A549 (cell line): Measurements from ENCODE around the gene MTHFS. TPM values are rescaled to one million over a fixed set of nuclear protein-coding genes. Genes with fewer than 3 reads are reported as not detected.

Source experiments
- ATAC-seq, 2 experiments: fragments of 200-7000 bp in 1 of 2; fragments of >200 bp in 1 of 2; cut with Nextera tagmentation in 1 of 2; cut with Tn5 transposase in 1 of 2; 3 replicates each; pipeline versions ENCODE4 v1.8.0 to v1.9.1; 2018 to 2020; ENCODE audit warnings: mild to moderate bottlenecking in 1 of 2, moderate library complexity in 1 of 2
- CTCF ChIA-PET: fragments of 300-600 bp; sonication (Branson Sonifier 250); formaldehyde crosslinking; extraction: SDS; loops from one replicate; lab custom pipeline; 2021; ENCODE audit warnings: antibody characterized with exemption, inconsistent platforms; lab: Yijun Ruan, JAX
- POLR2A ChIA-PET: fragments of 350-600 bp; formaldehyde crosslinking; extraction: SDS; loops from one replicate; lab custom pipeline; 2021; ENCODE audit warnings: antibody characterized with exemption, inconsistent platforms; lab: Yijun Ruan, JAX
- DNase-seq, 2 experiments: peaks; one replicate each; pipeline versions ENCODE4 v3.0.0 to v3.0.0-alpha.2; 2011 to 2016; ENCODE audit warnings: low read depth in 1 of 2, low spot score in 1 of 2
- FAIRE-seq: peaks from 2 replicates; lab custom pipeline; 2011; peaks lifted over from hg19 to GRCh38; lab: Jason Lieb, UNC
- H3K27ac ChIP-seq, 2 experiments: fragments of >200 bp; sonication (Bioruptor Twin); formaldehyde crosslinking; 3 replicates each; pipeline ENCODE4 v1.5.1; 2016 to 2017
- H3K4me1 ChIP-seq: fragments of >200 bp; sonication (Bioruptor Twin); formaldehyde crosslinking; 3 replicates; pipeline ENCODE4 v1.6.1; 2016
- H3K4me2 ChIP-seq: fragments of >200 bp; sonication (Bioruptor Twin); formaldehyde crosslinking; 3 replicates; pipeline ENCODE4 v1.6.1; 2016
- H3K4me3 ChIP-seq: fragments of >200 bp; sonication (Bioruptor Twin); formaldehyde crosslinking; 3 replicates; pipeline ENCODE4 v1.5.1; 2016
- H3K9me3 ChIP-seq: fragments of >200 bp; sonication (Bioruptor Twin); formaldehyde crosslinking; 3 replicates; pipeline ENCODE4 v1.6.1; 2016
- BHLHE40 ChIP-seq: IDR thresholded peaks from 2 replicates; pipeline ENCODE4 v1.6.1; 2012; ENCODE audit warnings: low read depth, low read length, inconsistent platforms
- CBX2 ChIP-seq: fragments of 200-600 bp; sonication (generic); IDR thresholded peaks from 2 replicates; pipeline ENCODE4 v1.6.1; 2016; ENCODE audit warnings: low read depth, mild to moderate bottlenecking, borderline replicate concordance
- CHD2 ChIP-seq: fragments of 150-350 bp; IDR thresholded peaks from 2 replicates; pipeline ENCODE4 v1.6.1; 2014; ENCODE audit warnings: low read length; ENCODE audit not compliant: partially characterized antibody
- E2F6 ChIP-seq: IDR thresholded peaks from 2 replicates; pipeline ENCODE4 v1.6.1; 2012; ENCODE audit warnings: low read depth, borderline replicate concordance
- FOSB ChIP-seq: fragments of 250-450 bp; sonication (Bioruptor Pico); IDR thresholded peaks from 2 replicates; pipeline ENCODE4 v1.5.0; 2020; ENCODE audit warnings: mild to moderate bottlenecking, moderate library complexity
- FOSL2 ChIP-seq, 2 experiments: fragments of 450-650 bp in 1 of 2; fragments of >200 bp in 1 of 2; sonication (Bioruptor Twin) in 1 of 2; formaldehyde crosslinking; IDR thresholded peaks; 2 replicates each; pipeline versions ENCODE4 v1.5.0 to v1.6.1; 2016 to 2020; ENCODE audit warnings: mild to moderate bottlenecking in 1 of 2, moderate library complexity in 1 of 2
- FOXS1 ChIP-seq: fragments of 250-450 bp; sonication (Bioruptor Pico); IDR thresholded peaks from 2 replicates; pipeline ENCODE4 v1.5.0; 2020; ENCODE audit warnings: mild to moderate bottlenecking, moderate library complexity
- GATA3 ChIP-seq: IDR thresholded peaks from 2 replicates; pipeline ENCODE4 v1.6.1; 2012; ENCODE audit warnings: borderline replicate concordance
- HEYL ChIP-seq: fragments of 250-450 bp; sonication (Bioruptor Pico); IDR thresholded peaks from 2 replicates; pipeline ENCODE4 v1.8.0; 2021; ENCODE audit warnings: mild to moderate bottlenecking, moderate library complexity
- HMGXB4 ChIP-seq: fragments of 250-450 bp; sonication (Bioruptor Pico); IDR thresholded peaks from 2 replicates; pipeline ENCODE4 v1.5.0; 2021; ENCODE audit warnings: mild to moderate bottlenecking, moderate library complexity, borderline replicate concordance
- HOXB5 ChIP-seq: fragments of 250-450 bp; sonication (Bioruptor Pico); IDR thresholded peaks from 2 replicates; pipeline ENCODE4 v1.5.0; 2020; ENCODE audit warnings: mild to moderate bottlenecking, moderate library complexity
- KDM5A ChIP-seq: fragments of 200-600 bp; sonication (generic); IDR thresholded peaks from 2 replicates; pipeline ENCODE4 v1.6.1; 2016; ENCODE audit warnings: antibody characterized with exemption, mild to moderate bottlenecking
- MAFK ChIP-seq: fragments of 450-650 bp; IDR thresholded peaks from 2 replicates; pipeline ENCODE4 v1.6.1; 2014; ENCODE audit not compliant: partially characterized antibody
- MAZ ChIP-seq: fragments of 150-350 bp; IDR thresholded peaks from 2 replicates; pipeline ENCODE4 v1.6.1; 2014; ENCODE audit warnings: antibody characterized with exemption, low read depth, low read length, borderline replicate concordance
- MYC ChIP-seq: IDR thresholded peaks from 2 replicates; pipeline ENCODE4 v1.6.1; 2012; ENCODE audit warnings: mild to moderate bottlenecking, inconsistent platforms, low read length, improper control_type of control experiment, borderline replicate concordance
- NFE2L2 ChIP-seq: fragments of 150-350 bp; conservative IDR thresholded peaks from 2 replicates; pipeline ENCODE4 v1.6.1; 2014; ENCODE audit warnings: low read length
- PHF8 ChIP-seq: fragments of 200-600 bp; sonication (generic); IDR thresholded peaks from 2 replicates; pipeline ENCODE4 v1.6.1; 2016; ENCODE audit warnings: low read depth, mild to moderate bottlenecking, antibody characterized with exemption, moderate library complexity, borderline replicate concordance
- POLR2A ChIP-seq: IDR thresholded peaks from 2 replicates; pipeline ENCODE4 v1.6.1; 2012; ENCODE audit warnings: mild to moderate bottlenecking, low read length
- POLR2AphosphoS2 ChIP-seq: conservative IDR thresholded peaks from 2 replicates; pipeline ENCODE4 v1.6.1; 2012; ENCODE audit warnings: low read length, improper control_type of control experiment, inconsistent platforms
- RAD21 ChIP-seq, 2 experiments: fragments of >200 bp in 1 of 2; sonication (Bioruptor Twin) in 1 of 2; formaldehyde crosslinking in 1 of 2; IDR thresholded peaks in 1 of 2; conservative IDR thresholded peaks in 1 of 2; 2 replicates in 1 of 2; 3 replicates in 1 of 2; pipeline ENCODE4 v1.6.1; 2012 to 2018; ENCODE audit warnings: inconsistent platforms in 1 of 2
- SMC3 ChIP-seq: fragments of >200 bp; sonication (Bioruptor Twin); formaldehyde crosslinking; IDR thresholded peaks from 3 replicates; pipeline ENCODE4 v1.6.1; 2018; ENCODE audit warnings: inconsistent platforms
- TFCP2L1 ChIP-seq: fragments of 250-450 bp; sonication (Bioruptor Pico); IDR thresholded peaks from 2 replicates; pipeline ENCODE4 v1.5.0; 2021; ENCODE audit warnings: mild to moderate bottlenecking
- ZFP36 ChIP-seq: fragments of 450-650 bp; IDR thresholded peaks from 2 replicates; pipeline ENCODE4 v1.6.1; 2014; ENCODE audit warnings: borderline replicate concordance; ENCODE audit not compliant: partially characterized antibody
- ZNF302 ChIP-seq: fragments of 250-450 bp; sonication (Bioruptor Pico); IDR thresholded peaks from 2 replicates; pipeline ENCODE4 v1.9.0; 2021; ENCODE audit warnings: inconsistent platforms, mild to moderate bottlenecking, moderate library complexity
- ZSCAN20 ChIP-seq: fragments of 250-450 bp; sonication (Bioruptor Pico); IDR thresholded peaks from 2 replicates; pipeline ENCODE4 v1.8.0; 2022; ENCODE audit warnings: mild to moderate bottlenecking, moderate library complexity
- whole genome bisulfite sequencing: methylation state at CpG from one replicate; pipeline ENCODE4 v1.1.6; 2017; ENCODE audit errors: missing lambda C conversion rate; 5-methylcytosine and 5-hydroxymethylcytosine counted together
- polyA minus RNA-seq: library from RNA; depleted of rRNA, polyadenylated mRNA; stranded (reverse); fragments of >200 nt; gene quantifications from 2 replicates; pipeline ENCODE4 v1.2.3, GENCODE V29; 2011; rRNA and poly(A)+ RNA removed
- polyA plus RNA-seq, 4 experiments: library from polyadenylated mRNA; depleted of rRNA in 3 of 4; stranded (reverse); fragments of >200 nt; fragmentation: RNase III in 1 of 4; extraction: RNeasy Plus Mini Kit Qiagen cat#74134 plus additional on column Dnase treatment in 1 of 4; gene quantifications; 2 replicates in 3 of 4; 3 replicates in 1 of 4; pipeline ENCODE4 v1.2.3, GENCODE V29; 2011 to 2017
- TF ChIP-seq, protein P1 (sequence below): fragments of 450-650 bp; IDR thresholded peaks from 2 replicates; pipeline ENCODE4 v1.6.1; 2014; ENCODE audit warnings: antibody characterized with exemption
- TF ChIP-seq, protein P2 (sequence below): fragments of >200 bp; sonication (Bioruptor Twin); formaldehyde crosslinking; IDR thresholded peaks from 3 replicates; pipeline ENCODE4 v1.6.1; 2016
- TF ChIP-seq, protein P3 (sequence below): IDR thresholded peaks from 2 replicates; pipeline ENCODE4 v1.6.1; 2012
- TF ChIP-seq, protein P4 (sequence below): fragments of 250-450 bp; sonication (Bioruptor Pico); IDR thresholded peaks from 2 replicates; pipeline ENCODE4 v1.5.0; 2020; ENCODE audit warnings: low read depth, mild to moderate bottlenecking, moderate library complexity
- TF ChIP-seq, protein P5 (sequence below): fragments of >200 bp; sonication (Bioruptor Twin); formaldehyde crosslinking; IDR thresholded peaks from 3 replicates; pipeline ENCODE4 v1.5.1; 2016

Gene MTHFS
- polyA plus RNA-seq (2011; rRNA removed), result 125 and 158 TPM in 2 replicates
- polyA plus RNA-seq (2012; cell fraction: cytosol; rRNA removed), result 135 and 141 TPM in 2 replicates
- polyA plus RNA-seq (2012; cell fraction: nucleus; rRNA removed), result 41.1 and 54.7 TPM in 2 replicates
- polyA plus RNA-seq (2017; fragmentation: RNase III; extraction: RNeasy Plus Mini Kit Qiagen cat#74134 plus additional on column Dnase treatment), result 102 to 115 TPM (median 107 TPM) in 3 replicates
- polyA minus RNA-seq, result 17.6 and 19.3 TPM in 2 replicates

DNA sequence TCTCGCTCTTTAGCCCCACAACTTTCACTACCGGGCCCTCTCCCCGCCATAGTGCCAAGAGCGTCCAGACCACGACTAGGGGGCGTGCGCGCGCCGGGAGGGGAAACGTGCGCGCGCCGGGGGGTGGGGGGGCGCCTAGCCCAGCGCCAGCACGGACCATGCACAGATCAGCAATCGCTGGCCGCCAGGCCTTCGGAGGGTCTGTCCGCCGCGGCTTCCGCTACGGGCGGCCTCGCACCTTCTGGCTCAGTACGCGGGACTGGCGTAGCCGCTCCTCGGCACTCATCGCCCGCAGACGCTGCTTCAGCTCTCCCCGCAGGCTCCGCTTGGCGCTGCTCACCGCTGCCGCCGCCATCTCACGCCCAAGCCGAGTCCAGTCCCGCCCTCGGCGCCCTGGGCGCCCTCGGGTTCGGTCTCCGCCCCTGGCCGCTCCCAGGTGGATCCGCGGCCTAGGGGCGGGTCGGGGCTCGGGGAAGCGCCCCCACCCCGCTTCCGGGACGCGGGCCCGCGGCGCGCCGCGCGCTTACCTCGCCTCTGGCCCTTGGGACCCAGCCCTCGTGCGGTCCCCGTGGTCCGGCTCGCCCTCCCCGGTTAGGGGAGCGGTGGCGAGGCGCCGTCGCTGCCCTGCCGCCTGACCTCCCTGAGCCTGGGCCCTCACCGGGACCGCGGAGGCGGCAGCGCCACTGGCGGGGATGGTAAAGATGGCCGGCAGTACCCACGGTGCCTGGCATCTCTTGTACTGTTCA is at the start of gene MTHFS:
MTHFS (minus strand) TSS at position 381 of the 746 bp plus-strand sequence; CDS start at position 355, 26 bp downstream.
- H3K4me1 ChIP-seq, result peaks cover 37% of the 10 kb centered on the region
- peak within 1 kb of the TSS; percentile 94 for H3K4me2 ChIP-seq
- 2% methylated on average over 38 of the region's 90 CpGs for WGBS
- POLR2A ChIA-PET, result interaction anchor here (0.6 to 3.9 kb wide), 12 partner anchors 14 to 1058 kb away, joined by 3 to 51 read pairs (median 4); partner anchors contain the start of genes BCL2A1 and ZFAND6
- ATAC-seq, result peak; percentile 96 to 98
- no peaks in the 10 kb centered on the region for H3K9me3 ChIP-seq
- peak within 1 kb of the TSS; percentile 93 to 98 for H3K27ac ChIP-seq
- peak within 1 kb of the TSS; percentile 65 for H3K4me3 ChIP-seq
- CTCF ChIA-PET, result interaction anchor here (0.5 to 6.9 kb wide), 21 partner anchors 9 to 537 kb away, joined by 3 to 55 read pairs (median 6); no protein-coding TSS in a partner anchor
- DNase-seq, result peak; percentile 83 to 92
- FAIRE-seq, result no peak
- TF ChIP-seq TFCP2L1 (CRISPR knock-in tag) (peak; percentile 73; the same call in 1 of the 2 replicates), SMC3 (peak; percentile 72), HOXB5 (0 out of 2 replicates have a peak, but pooled peaks have one; percentile 23), FOXS1 (no peak), MAFK (no peak), MYC (0 out of 2 replicates have a peak, but pooled peaks have one; percentile 64), CHD2 (no peak), RAD21 (conservative IDR thresholded peaks at IDR 0.05 in 1 of 2, IDR thresholded peaks at IDR 0.05 in 1 of 2) (peak; percentile 60 to 85), FOSB (CRISPR knock-in tag) (no peak), CBX2 (no peak), E2F6 (peak; percentile 29; the same call in 1 of the 2 replicates), FOSL2 (IDR thresholded peaks at IDR 0.05) (no peak), FOSL2 (CRISPR knock-in tag; IDR thresholded peaks at IDR 0.05) (0 out of 2 replicates have a peak, but pooled peaks have one; percentile 22), ZFP36 (no peak), ZNF302 (CRISPR knock-in tag) (no peak), PHF8 (peak; percentile 97), ZSCAN20 (CRISPR knock-in tag) (peak; percentile 66; the same call in 1 of the 2 replicates), HMGXB4 (CRISPR knock-in tag) (peak; percentile 93), GATA3 (peak; percentile 30; the same call in 1 of the 2 replicates), POLR2A (peak; percentile 95), KDM5A (peak; percentile 33; the same call in 1 of the 2 replicates), NFE2L2 (no peak), MAZ (peak; percentile 67), HEYL (no peak), BHLHE40 (peak; percentile 64; the same call in 1 of the 2 replicates), POLR2AphosphoS2 (no peak)
- TF ChIP-seq, protein P1, sequence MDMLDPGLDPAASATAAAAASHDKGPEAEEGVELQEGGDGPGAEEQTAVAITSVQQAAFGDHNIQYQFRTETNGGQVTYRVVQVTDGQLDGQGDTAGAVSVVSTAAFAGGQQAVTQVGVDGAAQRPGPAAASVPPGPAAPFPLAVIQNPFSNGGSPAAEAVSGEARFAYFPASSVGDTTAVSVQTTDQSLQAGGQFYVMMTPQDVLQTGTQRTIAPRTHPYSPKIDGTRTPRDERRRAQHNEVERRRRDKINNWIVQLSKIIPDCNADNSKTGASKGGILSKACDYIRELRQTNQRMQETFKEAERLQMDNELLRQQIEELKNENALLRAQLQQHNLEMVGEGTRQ, result no peak
- TF ChIP-seq, protein P2, sequence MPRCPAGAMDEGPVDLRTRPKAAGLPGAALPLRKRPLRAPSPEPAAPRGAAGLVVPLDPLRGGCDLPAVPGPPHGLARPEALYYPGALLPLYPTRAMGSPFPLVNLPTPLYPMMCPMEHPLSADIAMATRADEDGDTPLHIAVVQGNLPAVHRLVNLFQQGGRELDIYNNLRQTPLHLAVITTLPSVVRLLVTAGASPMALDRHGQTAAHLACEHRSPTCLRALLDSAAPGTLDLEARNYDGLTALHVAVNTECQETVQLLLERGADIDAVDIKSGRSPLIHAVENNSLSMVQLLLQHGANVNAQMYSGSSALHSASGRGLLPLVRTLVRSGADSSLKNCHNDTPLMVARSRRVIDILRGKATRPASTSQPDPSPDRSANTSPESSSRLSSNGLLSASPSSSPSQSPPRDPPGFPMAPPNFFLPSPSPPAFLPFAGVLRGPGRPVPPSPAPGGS, result peak; percentile 99
- TF ChIP-seq, protein P3, sequence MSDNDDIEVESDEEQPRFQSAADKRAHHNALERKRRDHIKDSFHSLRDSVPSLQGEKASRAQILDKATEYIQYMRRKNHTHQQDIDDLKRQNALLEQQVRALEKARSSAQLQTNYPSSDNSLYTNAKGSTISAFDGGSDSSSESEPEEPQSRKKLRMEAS, result peak; percentile 88
- TF ChIP-seq, protein P4, sequence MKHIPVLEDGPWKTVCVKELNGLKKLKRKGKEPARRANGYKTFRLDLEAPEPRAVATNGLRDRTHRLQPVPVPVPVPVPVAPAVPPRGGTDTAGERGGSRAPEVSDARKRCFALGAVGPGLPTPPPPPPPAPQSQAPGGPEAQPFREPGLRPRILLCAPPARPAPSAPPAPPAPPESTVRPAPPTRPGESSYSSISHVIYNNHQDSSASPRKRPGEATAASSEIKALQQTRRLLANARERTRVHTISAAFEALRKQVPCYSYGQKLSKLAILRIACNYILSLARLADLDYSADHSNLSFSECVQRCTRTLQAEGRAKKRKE (CRISPR knock-in tag), result peak; percentile 18; the same call in 1 of the 2 replicates
- TF ChIP-seq, protein P5, sequence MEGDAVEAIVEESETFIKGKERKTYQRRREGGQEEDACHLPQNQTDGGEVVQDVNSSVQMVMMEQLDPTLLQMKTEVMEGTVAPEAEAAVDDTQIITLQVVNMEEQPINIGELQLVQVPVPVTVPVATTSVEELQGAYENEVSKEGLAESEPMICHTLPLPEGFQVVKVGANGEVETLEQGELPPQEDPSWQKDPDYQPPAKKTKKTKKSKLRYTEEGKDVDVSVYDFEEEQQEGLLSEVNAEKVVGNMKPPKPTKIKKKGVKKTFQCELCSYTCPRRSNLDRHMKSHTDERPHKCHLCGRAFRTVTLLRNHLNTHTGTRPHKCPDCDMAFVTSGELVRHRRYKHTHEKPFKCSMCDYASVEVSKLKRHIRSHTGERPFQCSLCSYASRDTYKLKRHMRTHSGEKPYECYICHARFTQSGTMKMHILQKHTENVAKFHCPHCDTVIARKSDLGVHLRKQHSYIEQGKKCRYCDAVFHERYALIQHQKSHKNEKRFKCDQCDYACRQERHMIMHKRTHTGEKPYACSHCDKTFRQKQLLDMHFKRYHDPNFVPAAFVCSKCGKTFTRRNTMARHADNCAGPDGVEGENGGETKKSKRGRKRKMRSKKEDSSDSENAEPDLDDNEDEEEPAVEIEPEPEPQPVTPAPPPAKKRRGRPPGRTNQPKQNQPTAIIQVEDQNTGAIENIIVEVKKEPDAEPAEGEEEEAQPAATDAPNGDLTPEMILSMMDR, result peak; percentile 74
